GM12875 (cell line): ENCODE measurements around the gene CPN1.
"Not testable (repeated sequence)": the region's sequence is repeated elsewhere in the genome, so short reads cannot be mapped to it uniquely, and the experiment has no call there.

ENCODE experiments used
- H3K4me3 ChIP-seq: one replicate; pipeline ENCODE4 v1.5.1; 2011; ENCODE audit warnings: low read depth, low read length, control low read depth
- TF ChIP-seq, protein P1 (sequence below): IDR thresholded peaks from 2 replicates; pipeline ENCODE4 v1.5.1; 2011; ENCODE audit warnings: low read depth, mild to moderate bottlenecking, control low read depth, inconsistent platforms, low read length, moderate library complexity, borderline replicate concordance; ENCODE audit not compliant: insufficient read depth

Gene CPN1

DNA sequence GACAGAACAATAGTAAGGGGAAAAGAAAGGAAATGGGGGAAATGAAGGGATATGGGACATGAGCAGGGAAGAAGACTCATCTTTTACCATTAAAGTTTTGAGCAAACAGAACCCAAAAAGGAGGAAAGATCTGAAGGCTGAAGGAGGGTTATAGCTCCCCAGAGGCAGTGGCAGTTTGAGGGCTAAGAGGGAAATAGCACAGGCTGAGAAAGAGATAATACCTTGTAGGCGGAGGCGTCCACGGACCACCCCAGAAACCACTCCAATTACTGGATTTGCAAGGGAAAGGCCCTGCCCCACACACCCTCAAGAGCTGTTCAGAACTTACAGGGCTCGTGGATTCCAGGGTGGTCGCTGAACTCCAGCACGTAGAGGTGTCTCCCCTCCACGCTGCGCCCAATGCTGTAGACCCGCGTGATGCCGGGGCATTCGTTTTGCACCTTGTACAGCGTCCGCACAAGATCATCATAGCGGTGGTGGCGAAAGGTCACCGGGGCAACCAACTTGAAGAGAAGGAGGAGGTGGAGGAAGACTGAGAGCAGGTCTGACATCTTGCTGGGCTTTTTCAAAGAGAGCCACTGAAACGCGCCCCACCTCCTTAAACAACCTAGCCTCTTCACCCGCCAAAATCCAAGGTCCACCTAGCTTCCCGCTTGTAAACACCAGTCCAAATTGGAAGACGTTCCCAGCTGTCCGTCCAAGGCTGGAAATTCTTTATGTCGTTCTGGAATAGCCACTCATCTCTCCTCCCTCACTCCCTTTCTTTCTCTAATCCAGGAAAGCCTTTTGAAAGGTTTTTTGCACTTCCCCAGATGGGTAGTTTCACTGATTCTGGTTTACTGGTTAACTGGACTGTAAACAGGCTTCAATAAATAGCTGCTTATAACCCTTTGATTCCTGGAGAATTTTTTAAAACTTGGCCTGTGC lies at the start of gene CPN1:
TSS of gene CPN1 (minus strand) at position 795 of the 927 bp plus-strand sequence. CDS start at position 551, 244 bp downstream.
- TF ChIP-seq, protein P1, sequence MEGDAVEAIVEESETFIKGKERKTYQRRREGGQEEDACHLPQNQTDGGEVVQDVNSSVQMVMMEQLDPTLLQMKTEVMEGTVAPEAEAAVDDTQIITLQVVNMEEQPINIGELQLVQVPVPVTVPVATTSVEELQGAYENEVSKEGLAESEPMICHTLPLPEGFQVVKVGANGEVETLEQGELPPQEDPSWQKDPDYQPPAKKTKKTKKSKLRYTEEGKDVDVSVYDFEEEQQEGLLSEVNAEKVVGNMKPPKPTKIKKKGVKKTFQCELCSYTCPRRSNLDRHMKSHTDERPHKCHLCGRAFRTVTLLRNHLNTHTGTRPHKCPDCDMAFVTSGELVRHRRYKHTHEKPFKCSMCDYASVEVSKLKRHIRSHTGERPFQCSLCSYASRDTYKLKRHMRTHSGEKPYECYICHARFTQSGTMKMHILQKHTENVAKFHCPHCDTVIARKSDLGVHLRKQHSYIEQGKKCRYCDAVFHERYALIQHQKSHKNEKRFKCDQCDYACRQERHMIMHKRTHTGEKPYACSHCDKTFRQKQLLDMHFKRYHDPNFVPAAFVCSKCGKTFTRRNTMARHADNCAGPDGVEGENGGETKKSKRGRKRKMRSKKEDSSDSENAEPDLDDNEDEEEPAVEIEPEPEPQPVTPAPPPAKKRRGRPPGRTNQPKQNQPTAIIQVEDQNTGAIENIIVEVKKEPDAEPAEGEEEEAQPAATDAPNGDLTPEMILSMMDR: no peak
- no peak within 1 kb of the TSS for H3K4me3 ChIP-seq

DNA sequence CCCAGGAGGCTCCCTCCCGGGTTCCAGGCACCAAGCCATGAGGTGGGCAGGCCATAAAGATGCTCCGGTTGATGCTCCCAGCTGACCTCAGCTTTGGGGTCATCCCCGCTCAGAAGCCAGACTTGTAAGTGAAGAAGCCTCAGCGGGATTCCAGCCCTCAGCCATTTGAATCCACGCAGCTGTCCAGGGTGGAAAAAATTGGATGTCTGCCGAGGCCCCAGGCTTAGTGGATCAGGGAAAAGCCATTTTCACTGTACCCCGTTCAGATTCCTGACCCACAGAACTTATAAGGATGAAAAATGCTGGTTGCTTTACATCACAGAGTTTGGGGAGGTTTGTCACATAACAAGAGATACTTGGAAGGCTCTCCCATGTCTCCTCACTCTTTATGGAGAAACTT lies 49.2 kb upstream of the CPN1 start:
- TF ChIP-seq, protein P1: no peak
- H3K4me3 ChIP-seq: no peak overlapping the region

DNA sequence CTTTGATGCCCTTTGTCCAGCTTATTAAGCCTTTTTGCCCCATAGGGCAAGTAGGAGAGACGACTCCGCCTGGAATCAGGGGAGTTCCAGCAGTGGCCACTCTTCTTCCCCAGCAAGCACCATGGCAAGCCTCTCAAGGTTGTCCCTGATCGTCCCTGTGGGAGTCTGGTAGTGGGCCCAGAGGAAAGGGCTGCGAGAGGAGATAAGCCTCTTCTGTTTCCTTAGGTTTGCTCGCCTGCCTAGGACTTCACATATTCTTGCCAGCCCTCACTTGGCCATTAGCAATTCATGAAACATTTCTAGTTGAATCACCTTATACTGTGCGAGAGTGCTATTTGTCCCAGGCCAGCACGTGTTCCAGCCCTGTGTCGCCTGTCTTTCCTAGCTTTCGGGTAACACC lies 47.8 kb upstream of the CPN1 start:
- no peak overlapping the region for H3K4me3 ChIP-seq
- TF ChIP-seq, protein P1: no peak

DNA sequence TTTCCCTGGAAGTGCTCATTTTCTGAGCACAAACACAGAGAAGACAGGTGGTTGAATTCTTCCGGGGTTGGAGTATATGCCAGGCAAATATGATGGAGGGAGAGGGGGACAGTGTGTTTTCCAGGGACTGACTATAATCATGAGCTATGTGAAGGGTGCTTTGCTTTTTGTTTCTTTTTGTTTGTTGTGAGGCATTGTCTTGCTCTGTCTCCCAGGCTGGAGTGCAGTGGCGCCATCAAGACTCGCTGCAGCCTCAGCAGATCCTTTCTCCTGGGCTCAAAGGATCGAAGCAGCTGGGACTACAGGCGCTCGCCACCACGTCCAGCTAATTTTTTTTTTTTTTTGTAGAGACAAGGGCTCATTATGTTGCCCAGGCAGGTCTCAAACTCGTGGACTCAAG lies 47.3 kb upstream of the CPN1 start:
- TF ChIP-seq, protein P1: no peak
- no peak overlapping the region for H3K4me3 ChIP-seq

DNA sequence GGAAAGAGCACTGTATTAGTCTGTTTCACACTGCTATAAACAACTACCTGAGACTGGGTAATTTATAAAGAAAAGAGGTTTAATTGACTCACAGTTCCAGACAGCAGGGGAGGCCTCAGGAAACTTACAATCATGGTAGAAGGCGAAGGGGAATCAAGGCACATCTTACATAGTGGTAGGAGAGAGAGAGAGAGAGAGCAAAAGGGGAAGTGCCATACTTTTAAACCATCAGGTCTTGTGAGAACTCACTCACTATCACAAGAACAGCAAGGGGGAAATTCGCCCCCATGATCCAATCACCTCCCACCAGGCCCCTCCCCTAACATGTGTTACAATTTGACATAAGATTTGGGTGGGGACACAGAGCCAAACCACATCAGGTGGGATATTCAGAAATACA lies 43.7 kb upstream of the CPN1 start:
- H3K4me3 ChIP-seq: not testable (repeated sequence)

DNA sequence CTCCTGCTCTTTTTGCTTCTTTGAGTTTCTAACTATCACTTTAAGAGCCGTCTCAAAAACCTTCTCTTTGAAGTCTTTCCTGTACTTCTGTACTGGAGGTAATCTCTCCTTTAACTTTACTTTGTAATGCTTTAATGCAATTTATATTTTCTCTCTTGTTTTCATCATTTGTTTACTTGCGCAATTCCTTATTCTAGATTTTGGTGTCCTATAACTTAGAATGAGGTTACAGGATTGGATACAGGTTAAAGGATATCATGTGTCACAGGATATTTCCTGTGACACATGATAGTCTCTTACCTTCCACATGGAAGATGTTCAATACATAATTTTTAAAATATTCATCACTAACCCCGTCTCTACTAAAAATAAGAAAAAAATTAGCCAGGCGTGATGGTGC lies 42.4 kb upstream of the CPN1 start:
- H3K4me3 ChIP-seq: no peak overlapping the region
- TF ChIP-seq, protein P1: no peak

DNA sequence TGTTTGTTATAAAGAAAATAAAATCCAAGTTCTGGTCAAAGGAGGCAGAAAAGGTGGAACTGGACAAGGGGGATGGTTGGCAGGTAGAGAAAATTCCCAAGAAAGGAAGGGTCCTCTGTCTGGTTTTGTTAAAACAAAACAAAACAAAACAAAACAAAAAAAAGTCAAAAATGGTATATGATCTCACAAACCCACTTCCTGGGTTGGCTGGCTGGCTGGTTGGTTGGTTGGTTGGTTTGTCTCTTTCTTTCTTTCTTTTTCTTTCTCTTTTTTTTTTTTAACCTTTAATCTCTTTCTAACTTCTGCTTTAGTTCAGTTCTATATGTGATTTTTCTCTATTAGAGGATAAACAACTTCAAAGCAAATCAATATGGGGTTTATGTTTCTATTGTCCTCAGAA lies 41.1 kb upstream of the CPN1 start:
- H3K4me3 ChIP-seq: no peak overlapping the region
- TF ChIP-seq, protein P1: no peak

DNA sequence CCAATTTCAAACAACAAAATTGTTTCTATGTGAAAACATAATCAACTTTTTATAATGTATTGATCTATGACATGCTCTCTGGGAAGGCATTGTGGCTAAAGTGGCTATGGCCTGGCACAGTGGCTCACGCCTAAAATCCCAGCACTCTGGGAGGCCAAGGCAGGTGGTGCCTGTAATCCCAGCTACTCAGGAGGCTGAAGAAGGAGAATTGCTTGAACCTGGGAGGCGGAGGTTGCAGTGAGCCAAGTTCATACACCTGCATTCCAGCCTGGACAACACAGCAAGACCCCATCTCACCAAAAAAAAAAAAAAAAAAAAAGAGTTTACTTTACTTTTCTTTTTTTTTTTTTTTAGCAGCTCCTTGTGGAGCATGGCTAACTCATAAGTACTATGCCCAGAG lies 38.9 kb upstream of the CPN1 start:
- TF ChIP-seq, protein P1: no peak
- H3K4me3 ChIP-seq: no peak overlapping the region
